Measurements from ENCODE around the gene GNB3. TPM values are rescaled to one million over a fixed set of nuclear protein-coding genes. Genes with fewer than 3 reads are reported as not detected.

The GNB3 gene
- total RNA-seq, 1 experiment from 2014 or later: 3.8 TPM

GRCh38 chr12:6833189-6833890, 7.4 kb upstream of the GNB3 start:
- in situ Hi-C loops (cut with HindIII; ENCODE audit: low sequenced_read_pairs): no loop called here
- DNase-seq (ENCODE audit: low spot score): no peak

- no peak for DNase-seq (ENCODE audit: low spot score)
- in situ Hi-C loops (cut with HindIII; ENCODE audit: low sequenced_read_pairs): no loop called here
Observed at GRCh38 chr12:6834254-6834653, 6.5 kb upstream of the GNB3 start.

- in situ Hi-C loops (cut with HindIII; ENCODE audit: low sequenced_read_pairs): no loop called here
- no peak for DNase-seq (ENCODE audit: low spot score)
Observed at GRCh38 chr12:6834873-6835272, 5.9 kb upstream of the GNB3 start.

GRCh38 chr12:6836851-6837250, 3.9 kb upstream of the GNB3 start:
- no peak for DNase-seq (ENCODE audit: low spot score)
- in situ Hi-C loops (cut with HindIII; ENCODE audit: low sequenced_read_pairs): no loop called here

GRCh38 chr12:6837370-6838060, 3.2 kb upstream of the GNB3 start:
- in situ Hi-C loops (cut with HindIII; ENCODE audit: low sequenced_read_pairs): no loop called here
- DNase-seq (ENCODE audit: low spot score): no peak

GRCh38 chr12:6838854-6839253, 1.9 kb upstream of the GNB3 start:
- in situ Hi-C loops (cut with HindIII; ENCODE audit: low sequenced_read_pairs): no loop called here
- no peak for DNase-seq (ENCODE audit: low spot score)

GRCh38 chr12:6839482-6840201, 1.1 kb upstream of the GNB3 start:
- peak; percentile 85 for DNase-seq (ENCODE audit: low spot score)
- in situ Hi-C loops (cut with HindIII; ENCODE audit: low sequenced_read_pairs): no loop called here

- no peak for DNase-seq (ENCODE audit: low spot score)
- in situ Hi-C loops (cut with HindIII; ENCODE audit: low sequenced_read_pairs): no loop called here
Observed at GRCh38 chr12:6840330-6840729, 395 bp upstream of the GNB3 start.

- no peak for DNase-seq (ENCODE audit: low spot score)
- in situ Hi-C loops (cut with HindIII; ENCODE audit: low sequenced_read_pairs): no loop called here
Observed at GRCh38 chr12:6842075-6842474, 1.4 kb downstream of the GNB3 start.

GRCh38 chr12:6843118-6843902, 2.6 kb downstream of the GNB3 start:
- in situ Hi-C loops (cut with HindIII; ENCODE audit: low sequenced_read_pairs): no loop called here
- no peak for DNase-seq (ENCODE audit: low spot score)

GRCh38 chr12:6845395-6845794, 4.7 kb downstream of the GNB3 start:
- DNase-seq (ENCODE audit: low spot score): no peak
- in situ Hi-C loops (cut with HindIII; ENCODE audit: low sequenced_read_pairs): no loop called here

- in situ Hi-C loops (cut with HindIII; ENCODE audit: low sequenced_read_pairs): no loop called here
- DNase-seq (ENCODE audit: low spot score): no peak
Observed at GRCh38 chr12:6846316-6846869, 5.7 kb downstream of the GNB3 start.

GRCh38 chr12:6847676-6848075, 7.0 kb downstream of the GNB3 start:
- in situ Hi-C loops (cut with HindIII; ENCODE audit: low sequenced_read_pairs): no loop called here

GRCh38 chr12:6849427-6849826, 8.7 kb downstream of the GNB3 start:
- no peak for DNase-seq (ENCODE audit: low spot score)
- in situ Hi-C loops (cut with HindIII; ENCODE audit: low sequenced_read_pairs): no loop called here

More at GRCh38 chr12:6847676-6848075, 7.0 kb downstream of the GNB3 start:
- no peak for DNase-seq (ENCODE audit: low spot score)

GRCh38 chr12:6849976-6850560, 9.3 kb downstream of the GNB3 start:
- in situ Hi-C loops (cut with HindIII; ENCODE audit: low sequenced_read_pairs): no loop called here

GRCh38 chr12:6850796-6851152, 10.0 kb downstream of the GNB3 start:
- in situ Hi-C loops (cut with HindIII; ENCODE audit: low sequenced_read_pairs): no loop called here
- no peak for DNase-seq (ENCODE audit: low spot score)

More at GRCh38 chr12:6849976-6850560, 9.3 kb downstream of the GNB3 start:
- no peak for DNase-seq (ENCODE audit: low spot score)

GRCh38 chr12:6851153-6851920, 10.6 kb downstream of the GNB3 start, which contains the start of gene CDCA3:
Gene CDCA3, minus strand, starts transcription at chr12:6851286. Its CDS starts 334 bp downstream, at chr12:6850952.
- in situ Hi-C loops (cut with HindIII; ENCODE audit: low sequenced_read_pairs): no loop called here
- peak; percentile 99 for DNase-seq (ENCODE audit: low spot score)

All from G401 (cell line).